GM12878 (cell line): ENCODE data around the gene FBXL14. TPM values are rescaled to one million over a fixed set of nuclear protein-coding genes. Genes with fewer than 3 reads are reported as not detected.

Source experiments
- ATAC-seq: fragments of 200-7000 bp; cut with Tn5 transposase; 3 replicates; pipeline ENCODE4 v1.9.1; 2020; ENCODE audit warnings: mild to moderate bottlenecking, moderate library complexity
- BruUV-seq: library from RNA; stranded (reverse); fragments of 400-500 nt; replicated peaks from 2 replicates; lab custom pipeline; 2021; lab: Mats Ljungman, UMichigan
- CTCF ChIA-PET: fragments of 300-600 bp; sonication (Branson Sonifier 250); formaldehyde crosslinking; extraction: SDS; loops from one replicate; lab custom pipeline; 2021; ENCODE audit warnings: inconsistent platforms; lab: Yijun Ruan, JAX
- POLR2A ChIA-PET: fragments of 350-600 bp; formaldehyde crosslinking; extraction: SDS; loops from one replicate; lab custom pipeline; 2021; ENCODE audit warnings: inconsistent platforms; lab: Charles Lee
- RAD21 ChIA-PET: fragments of 300-600 bp; sonication (Branson Sonifier 250); formaldehyde crosslinking; loops from one replicate; lab custom pipeline; 2023; ENCODE audit warnings: antibody characterized with exemption; ENCODE audit not compliant: unreplicated experiment; lab: Charles Lee
- SMC1A ChIA-PET: fragments of 300-600 bp; sonication (Branson Sonifier 250); formaldehyde crosslinking; loops from one replicate; lab custom pipeline; 2023; ENCODE audit not compliant: unreplicated experiment, uncharacterized antibody; lab: Charles Lee
- DNase-seq: peaks from one replicate; pipeline ENCODE4 v3.0.0-alpha.2; 2011; ENCODE audit warnings: low read depth, low spot score
- FAIRE-seq: peaks from 3 replicates; lab custom pipeline; 2011; peaks lifted over from hg19 to GRCh38; lab: Jason Lieb, UNC
- H2AFZ ChIP-seq: 2 replicates; pipeline ENCODE4 v1.6.0; 2011; ENCODE audit warnings: low read depth, low read length, control low read depth; ENCODE audit not compliant: control insufficient read depth
- H3K27ac ChIP-seq: 2 replicates; pipeline ENCODE4 v1.5.1; 2011; ENCODE audit warnings: control low read depth; ENCODE audit not compliant: control insufficient read depth, insufficient read depth
- H3K27me3 ChIP-seq, 2 experiments: replicated peaks in 1 of 2; 2 replicates each; pipeline versions ENCODE4 v1.6.0 to v1.6.1; 2011; ENCODE audit warnings: low read length in 1 of 2; ENCODE audit not compliant: control insufficient read depth in 2 of 2, insufficient read depth in 2 of 2
- H3K36me3 ChIP-seq, 2 experiments: 2 replicates each; pipeline ENCODE4 v1.5.1; 2011; ENCODE audit warnings: low read length in 1 of 2; ENCODE audit not compliant: control insufficient read depth in 2 of 2, insufficient read depth in 2 of 2
- H3K4me1 ChIP-seq: 2 replicates; pipeline ENCODE4 v1.6.1; 2011; ENCODE audit warnings: mild to moderate bottlenecking, low read length, moderate library complexity, mixed read lengths; ENCODE audit not compliant: control insufficient read depth, insufficient read depth
- H3K4me2 ChIP-seq: 2 replicates; pipeline ENCODE4 v1.6.0; 2011; ENCODE audit warnings: control low read depth; ENCODE audit not compliant: control insufficient read depth, insufficient read depth
- H3K4me3 ChIP-seq: fragments of 200-600 bp; sonication (generic); 2 replicates; pipeline ENCODE4 v1.5.1; 2016
- H3K79me2 ChIP-seq: 2 replicates; pipeline ENCODE4 v1.6.0; 2011; ENCODE audit warnings: low read length; ENCODE audit not compliant: control insufficient read depth, insufficient read depth
- H3K9ac ChIP-seq: 2 replicates; pipeline ENCODE4 v1.8.0; 2011; ENCODE audit warnings: low read length, control low read depth, mixed read lengths; ENCODE audit not compliant: control insufficient read depth, insufficient read depth
- H3K9me3 ChIP-seq: replicated peaks from 3 replicates; pipeline ENCODE4 v1.5.1; 2011; ENCODE audit warnings: mild to moderate bottlenecking, low read length; ENCODE audit not compliant: control insufficient read depth, insufficient read depth
- H4K20me1 ChIP-seq: 2 replicates; pipeline ENCODE4 v1.6.0; 2011; ENCODE audit not compliant: control insufficient read depth, insufficient read depth
- ASH2L ChIP-seq: fragments of 300-600, 200-600 bp; sonication (generic); IDR thresholded peaks from 2 replicates; pipeline ENCODE4 v1.6.1; 2017; ENCODE audit warnings: low read depth, mild to moderate bottlenecking, borderline replicate concordance
- ATF3 ChIP-seq: IDR thresholded peaks from 2 replicates; pipeline ENCODE4 v1.6.1; 2011; ENCODE audit warnings: low read depth, mild to moderate bottlenecking, low read length, moderate library complexity, borderline replicate concordance; ENCODE audit errors: extremely low read depth
- CTCF ChIP-seq, 3 experiments: IDR thresholded peaks in 2 of 3; conservative IDR thresholded peaks in 1 of 3; 2 replicates each; pipeline ENCODE4 v1.5.1; 2011; ENCODE audit warnings: low read depth in 3 of 3, low read length in 3 of 3, mild to moderate bottlenecking in 3 of 3, control low read depth in 2 of 3, moderate library complexity in 2 of 3, inconsistent platforms in 1 of 3, mixed read lengths in 1 of 3; ENCODE audit not compliant: control insufficient read depth in 2 of 3, insufficient read depth in 1 of 3; ENCODE audit errors: extremely low read depth in 1 of 3
- MAX ChIP-seq: IDR thresholded peaks from 2 replicates; pipeline ENCODE4 v1.6.1; 2012; ENCODE audit warnings: low read depth, low read length, improper control_type of control experiment
- MXI1 ChIP-seq: fragments of 150-350 bp; IDR thresholded peaks from 2 replicates; pipeline ENCODE4 v1.6.1; 2011; ENCODE audit warnings: low read depth, mild to moderate bottlenecking, inconsistent platforms, low read length, improper control_type of control experiment
- NRF1 ChIP-seq: conservative IDR thresholded peaks from 2 replicates; pipeline ENCODE4 v1.6.1; 2011; ENCODE audit warnings: mild to moderate bottlenecking, low read depth, low read length, improper control_type of control experiment
- POU2F2 ChIP-seq: IDR thresholded peaks from 3 replicates; pipeline ENCODE4 v1.6.1; 2011; ENCODE audit warnings: low read depth, mild to moderate bottlenecking, low read length, borderline replicate concordance
- RAD21 ChIP-seq: IDR thresholded peaks from 2 replicates; pipeline ENCODE4 v1.6.1; 2011; ENCODE audit warnings: mild to moderate bottlenecking, low read depth, low read length, moderate library complexity; ENCODE audit not compliant: insufficient read depth
- RCOR1 ChIP-seq: conservative IDR thresholded peaks from 2 replicates; pipeline ENCODE4 v1.6.1; 2012; ENCODE audit warnings: low read depth, low read length, improper control_type of control experiment
- RUNX3 ChIP-seq: IDR thresholded peaks from 2 replicates; pipeline ENCODE4 v1.6.1; 2012; ENCODE audit warnings: low read length, inconsistent platforms
- SMARCA5 ChIP-seq: fragments of 450-650 bp; IDR thresholded peaks from 2 replicates; pipeline ENCODE4 v1.6.1; 2017; ENCODE audit warnings: mild to moderate bottlenecking
- SMC3 ChIP-seq: IDR thresholded peaks from 2 replicates; pipeline ENCODE4 v1.6.1; 2011; ENCODE audit warnings: low read length, improper control_type of control experiment, borderline replicate concordance
- YY1 ChIP-seq: IDR thresholded peaks from 2 replicates; pipeline ENCODE4 v1.6.1; 2011; ENCODE audit warnings: low read depth, mild to moderate bottlenecking, low read length
- WGBS: methylation state at CpG from one replicate; pipeline ENCODE4 v1.1.6; 2016; ENCODE audit warnings: low lambda C conversion rate; ENCODE audit not compliant: insufficient replicate concordance, insufficient coverage; ENCODE audit errors: missing lambda C conversion rate; 5-methylcytosine and 5-hydroxymethylcytosine counted together
- in situ Hi-C: fragments of 300-500 bp; cut with MboI; formaldehyde crosslinking; loops from 9 replicates; pipeline ENCODE4 v1.14.3; 2018; ENCODE audit warnings: mixed read lengths
- intact Hi-C: fragments of 100-400 bp; cut with micrococcal nuclease; formaldehyde crosslinking; loops from one replicate; pipeline ENCODE4 v1.14.2; 2022; ENCODE audit not compliant: unreplicated experiment
- polyA plus RNA-seq, 11 experiments: library from polyadenylated mRNA; depleted of rRNA in 4 of 11; unstranded in 6 of 11; stranded (reverse) in 5 of 11; fragments of >200 nt; fragmentation: Nextera tagmentation in 4 of 11; fragmentation: Illumina TruSeq in 1 of 11; extraction: Ambion mirVana in 4 of 11; extraction: Trizol in 1 of 11; gene quantifications; 1 replicate in 1 of 11; 2 replicates in 10 of 11; pipeline versions ENCODE4 v1.2.1 to v1.2.3, GENCODE V29; 2011 to 2016; ENCODE audit warnings: inconsistent platforms in 2 of 11, missing spikeins in 2 of 11, low read depth in 1 of 11
- total RNA-seq, 4 experiments: library from RNA; depleted of rRNA in 3 of 4; stranded (reverse); fragments of >200 nt in 3 of 4; fragmentation: Illumina TruSeq in 1 of 4; extraction: Trizol in 1 of 4; gene quantifications; 2 replicates each; pipeline versions ENCODE4 v1.2.1 to v1.2.3, GENCODE V29; 2013 to 2021

Gene FBXL14
- total and polyA plus RNA-seq, 10 of the 15 experiments (the other 5 are each of a cell fraction or from before 2014, with no cell fraction given): 0.44 to 19.0 (median 2.9) TPM

GRCh38 chr12:1533205-1533601 lies 61.2 kb downstream of the FBXL14 start:
- peak overlapping the region; percentile 81 for H3K27ac ChIP-seq
- peak overlapping the region; percentile 100 for H3K4me2 ChIP-seq
- 2% methylated on average over 9 of the region's 9 CpGs for WGBS
- CTCF ChIA-PET: interaction anchor here (0.7 to 5.4 kb wide), 13 partner anchors 8 to 415 kb away, joined by 3 to 55 read pairs (median 5); no protein-coding TSS in a partner anchor
- H3K4me3 ChIP-seq: peak overlapping the region; percentile 66
- peaks cover 37% of the 10 kb centered on the region for H3K4me1 ChIP-seq
- peaks cover 40% of the 10 kb centered on the region for H3K79me2 ChIP-seq
- H2AFZ ChIP-seq: peak overlapping the region; percentile 85
- H3K36me3 ChIP-seq: no peaks in the 10 kb centered on the region
- no peaks in the 10 kb centered on the region for H3K9me3 ChIP-seq
- H3K27me3 ChIP-seq: peaks cover 0 to 5% of the 10 kb centered on the region in 2 experiments; a peak in 1 of 4 replicates
- peak; percentile 49 for ATAC-seq
- DNase-seq: peak; percentile 46
- SMC1A ChIA-PET: interaction anchor here (0.8 to 6.3 kb wide), 17 partner anchors 8 to 416 kb away, joined by 3 to 56 read pairs (median 8); no protein-coding TSS in a partner anchor
- intact Hi-C loops (loop anchor here (1.0 to 5.0 kb wide), 4 partner anchors 21 to 416 kb away; no protein-coding TSS in a partner anchor), in situ Hi-C loops (no loop called here)
- FAIRE-seq: peak; percentile 89
- TSS peak; percentile 90 for BruUV-seq
- POLR2A ChIA-PET: interaction anchor here (0.6 to 4.7 kb wide), 6 partner anchors 9 to 415 kb away, joined by 3 to 43 read pairs (median 6); no protein-coding TSS in a partner anchor
- H4K20me1 ChIP-seq: no peaks in the 10 kb centered on the region
- RAD21 ChIA-PET: interaction anchor here (0.8 to 6.3 kb wide), 11 partner anchors 14 to 437 kb away, joined by 3 to 55 read pairs (median 6); no protein-coding TSS in a partner anchor
- TF ChIP-seq MXI1: peak; percentile 10; the same call in 1 of the 2 replicates
- TF ChIP-seq ASH2L: 0 out of 2 replicates have a peak, but pooled peaks have one; percentile 8
- no peak for TF ChIP-seq RUNX3
- 0 out of 2 replicates have a peak, but pooled peaks have one; percentile 8 for TF ChIP-seq YY1
- TF ChIP-seq POU2F2: 0 out of 3 replicates have a peak, but pooled peaks have one; percentile 1
- peak in 2 of 3 experiments; percentile 15 to 26; a peak in 1 of 6 replicates for TF ChIP-seq CTCF (IDR thresholded peaks at IDR 0.05 in 2 of 3, conservative IDR thresholded peaks at IDR 0.05 in 1 of 3; ENCODE audit: control insufficient read depth in 2 of 3, extremely low read depth in 1 of 3, insufficient read depth in 1 of 3, low read depth in 3 of 3, low read length in 3 of 3)
- 0 out of 2 replicates have a peak, but pooled peaks have one; percentile 10 for TF ChIP-seq RCOR1
- no peak for TF ChIP-seq ATF3
- TF ChIP-seq SMARCA5: 0 out of 2 replicates have a peak, but pooled peaks have one; percentile 36
- no peak for TF ChIP-seq NRF1
- no peak; the same call in 1 of the 2 replicates for TF ChIP-seq MAX
- TF ChIP-seq RAD21: 0 out of 2 replicates have a peak, but pooled peaks have one; percentile 26
- TF ChIP-seq SMC3: peak; percentile 21; the same call in 1 of the 2 replicates
- peak overlapping the region; percentile 66 for H3K9ac ChIP-seq
